IMR-90 (cell line): ENCODE data around the gene MBTPS1. TPM values are rescaled to one million over a fixed set of nuclear protein-coding genes. Genes with fewer than 3 reads are reported as not detected.

ENCODE experiments used
- ATAC-seq: fragments of 200-7000 bp; cut with Tn5 transposase; 2 replicates; pipeline ENCODE4 v1.9.1; 2020; ENCODE audit warnings: low read depth, mild to moderate bottlenecking, moderate library complexity
- BruUV-seq: library from RNA; stranded (reverse); fragments of 400-500 nt; replicated peaks from 2 replicates; lab custom pipeline; 2021; lab: Mats Ljungman, UMichigan
- CTCF ChIA-PET: fragments of 300-600 bp; formaldehyde crosslinking; extraction: SDS; loops from one replicate; lab custom pipeline; 2021; ENCODE audit warnings: antibody characterized with exemption; lab: Yijun Ruan, JAX
- POLR2A ChIA-PET: fragments of 300-600 bp; sonication (Branson Sonifier 250); formaldehyde crosslinking; loops from one replicate; lab custom pipeline; 2022; ENCODE audit warnings: antibody characterized with exemption; ENCODE audit not compliant: unreplicated experiment; lab: Charles Lee
- DNase-seq: peaks from one replicate; pipeline ENCODE4 v3.0.0; 2013
- H2AFZ ChIP-seq: replicated peaks from 2 replicates; pipeline ENCODE3; 2013; ENCODE audit warnings: low read length, mild to moderate bottlenecking; ENCODE audit not compliant: poor library complexity
- H2AK5ac ChIP-seq: 2 replicates; pipeline ENCODE4 v1.6.1; 2013; ENCODE audit warnings: low read depth, low read length, inconsistent platforms
- H2AK9ac ChIP-seq: replicated peaks from 2 replicates; pipeline ENCODE3; 2013; ENCODE audit warnings: mild to moderate bottlenecking, low read depth, low read length, moderate library complexity; ENCODE audit not compliant: poor library complexity
- H2BK120ac ChIP-seq: 2 replicates; pipeline ENCODE4 v1.6.1; 2013; ENCODE audit warnings: low read depth, low read length, inconsistent platforms
- H2BK15ac ChIP-seq: 3 replicates; pipeline ENCODE4 v1.6.1; 2013; ENCODE audit warnings: low read depth, low read length, inconsistent platforms
- H2BK20ac ChIP-seq: 2 replicates; pipeline ENCODE4 v1.6.1; 2013; ENCODE audit warnings: low read depth, mild to moderate bottlenecking, inconsistent platforms, low read length, moderate library complexity
- H2BK5ac ChIP-seq: 2 replicates; pipeline ENCODE4 v1.6.1; 2013; ENCODE audit warnings: mild to moderate bottlenecking, low read depth, low read length, inconsistent platforms; ENCODE audit not compliant: poor library complexity, severe bottlenecking
- H3K14ac ChIP-seq: replicated peaks from 2 replicates; pipeline ENCODE4 v1.6.1; 2013; ENCODE audit warnings: low read depth, low read length, inconsistent platforms
- H3K18ac ChIP-seq: 2 replicates; pipeline ENCODE4 v1.6.1; 2013; ENCODE audit warnings: low read depth, low read length, control low read depth
- H3K23ac ChIP-seq: 2 replicates; pipeline ENCODE4 v1.6.1; 2013; ENCODE audit warnings: low read depth, low read length, inconsistent platforms
- H3K27ac ChIP-seq: 2 replicates; pipeline ENCODE4 v1.5.1; 2013; ENCODE audit warnings: mild to moderate bottlenecking, control low read depth, low read length; ENCODE audit not compliant: insufficient read depth
- H3K27me3 ChIP-seq: 2 replicates; pipeline ENCODE4 v1.6.1; 2013; ENCODE audit warnings: low read length; ENCODE audit not compliant: control insufficient read depth, insufficient read depth
- H3K36me3 ChIP-seq: 2 replicates; pipeline ENCODE4 v1.6.1; 2013; ENCODE audit warnings: low read length, mixed read lengths; ENCODE audit not compliant: control insufficient read depth, insufficient read depth
- H3K4ac ChIP-seq: 2 replicates; pipeline ENCODE4 v1.6.1; 2013; ENCODE audit warnings: low read depth, low read length, inconsistent platforms
- H3K4me1 ChIP-seq: 2 replicates; pipeline ENCODE4 v1.6.1; 2013; ENCODE audit warnings: low read length, mixed read lengths; ENCODE audit not compliant: control insufficient read depth, insufficient read depth
- H3K4me2 ChIP-seq: 2 replicates; pipeline ENCODE4 v1.6.1; 2013; ENCODE audit warnings: low read depth, mild to moderate bottlenecking, control low read depth, low read length, moderate library complexity
- H3K4me3 ChIP-seq: 2 replicates; pipeline ENCODE4 v1.5.1; 2013; ENCODE audit warnings: low read depth, mild to moderate bottlenecking, control low read depth, low read length, moderate library complexity; ENCODE audit not compliant: insufficient read depth
- H3K56ac ChIP-seq: 2 replicates; pipeline ENCODE4 v1.6.1; 2013; ENCODE audit warnings: low read length, inconsistent platforms; ENCODE audit not compliant: insufficient read depth; ENCODE audit errors: extremely low read depth
- H3K79me1 ChIP-seq, 2 experiments: 2 replicates each; pipeline ENCODE4 v1.6.1; 2013; ENCODE audit warnings: low read length in 2 of 2, inconsistent platforms in 1 of 2, low read depth in 1 of 2
- H3K9ac ChIP-seq: 2 replicates; pipeline ENCODE4 v1.6.1; 2013; ENCODE audit warnings: low read depth, low read length, control low read depth
- H3K9me1 ChIP-seq: 2 replicates; pipeline ENCODE4 v1.6.1; 2013; ENCODE audit warnings: low read length, inconsistent platforms; ENCODE audit not compliant: insufficient read depth
- H3K9me3 ChIP-seq: 2 replicates; pipeline ENCODE4 v1.6.1; 2013; ENCODE audit warnings: low read length; ENCODE audit not compliant: control insufficient read depth, insufficient read depth
- H4K20me1 ChIP-seq: 2 replicates; pipeline ENCODE4 v1.6.1; 2013; ENCODE audit warnings: low read length, inconsistent platforms; ENCODE audit not compliant: insufficient read depth
- H4K5ac ChIP-seq: 2 replicates; pipeline ENCODE4 v1.6.1; 2013; ENCODE audit warnings: mild to moderate bottlenecking, low read depth, low read length, control low read depth
- H4K8ac ChIP-seq, 2 experiments: 2 replicates each; pipeline ENCODE4 v1.6.1; 2013; ENCODE audit warnings: low read depth in 2 of 2, low read length in 2 of 2, control low read depth in 1 of 2, inconsistent platforms in 1 of 2
- H4K91ac ChIP-seq: 2 replicates; pipeline ENCODE4 v1.6.1; 2013; ENCODE audit warnings: low read depth, low read length, inconsistent platforms; ENCODE audit not compliant: insufficient read depth
- CEBPB ChIP-seq: IDR thresholded peaks from 2 replicates; pipeline ENCODE4 v1.6.1; 2012; ENCODE audit warnings: low read depth, low read length, improper control_type of control experiment
- MAFK ChIP-seq: IDR thresholded peaks from 2 replicates; pipeline ENCODE4 v1.6.1; 2012; ENCODE audit warnings: low read depth, low read length, improper control_type of control experiment
- RCOR1 ChIP-seq: IDR thresholded peaks from 2 replicates; pipeline ENCODE4 v1.6.1; 2012; ENCODE audit warnings: mild to moderate bottlenecking, low read length, improper control_type of control experiment; ENCODE audit not compliant: insufficient replicate concordance
- SMC3 ChIP-seq: fragments of 150-350 bp; IDR thresholded peaks from 2 replicates; pipeline ENCODE4 v1.6.1; 2016; ENCODE audit warnings: low read depth, mild to moderate bottlenecking, antibody characterized with exemption, low read length, moderate library complexity
- WGBS, 2 experiments: methylation state at CpG; one replicate each; pipeline versions ENCODE4 v1.1.5 to v1.1.7; 2013; ENCODE audit warnings: missing lambda C conversion rate in 2 of 2; ENCODE audit not compliant: insufficient read length in 1 of 2; ENCODE audit errors: extremely low coverage in 2 of 2; 5-methylcytosine and 5-hydroxymethylcytosine counted together
- dilution Hi-C: fragments of 300-500 bp; cut with HindIII; formaldehyde crosslinking; loops from one replicate; pipeline ENCODE4 v1.14.3; 2018; ENCODE audit warnings: low sequenced_read_pairs; ENCODE audit not compliant: unreplicated experiment
- in situ Hi-C: fragments of 300-500 bp; cut with MboI; formaldehyde crosslinking; loops from 3 replicates; pipeline ENCODE4 v1.14.3; 2019; ENCODE audit warnings: low sequenced_read_pairs, inconsistent platforms, mixed read lengths
- intact Hi-C: fragments of 100-400 bp; cut with micrococcal nuclease; formaldehyde crosslinking; loops from 2 replicates; pipeline ENCODE4 v1.10.0; 2022
- polyA plus RNA-seq, 3 experiments: library from polyadenylated mRNA; depleted of rRNA; stranded (reverse); fragments of >200 nt; gene quantifications; 2 replicates each; pipeline ENCODE4 v1.2.3, GENCODE V29; 2012; ENCODE audit warnings: low replicate concordance in 1 of 3
- total RNA-seq: library from RNA; depleted of rRNA; stranded (reverse); fragments of >200 nt; gene quantifications from 2 replicates; pipeline ENCODE4 v1.2.3, GENCODE V29; 2012

The MBTPS1 gene
- total and polyA plus RNA-seq, 2 of the 4 experiments (the other 2 are of a cell fraction) = 59.0 to 70.4 TPM

GRCh38 chr16:84085271-84085667 is 31.5 kb downstream of the MBTPS1 start:
- H3K18ac ChIP-seq = no peak overlapping the region
- H3K9me3 ChIP-seq = no peaks in the 10 kb centered on the region
- no peaks in the 10 kb centered on the region; a peak in 2 of 4 replicates for H3K79me1 ChIP-seq
- H3K4ac ChIP-seq = no peak overlapping the region
- POLR2A ChIA-PET = no interaction called here
- no peak for DNase-seq
- H2AK5ac ChIP-seq = no peak overlapping the region
- H3K14ac ChIP-seq = no peak overlapping the region
- no peak overlapping the region for H4K8ac ChIP-seq
- no peaks in the 10 kb centered on the region for H3K4me1 ChIP-seq
- dilution Hi-C loops (no loop called here), in situ Hi-C loops (loop anchor here (5.0 to 10.0 kb wide), 2 partner anchors 92 to 400 kb away; no protein-coding TSS in a partner anchor), intact Hi-C loops (no loop called here)
- no peak overlapping the region for H4K91ac ChIP-seq
- peaks cover 56% of the 10 kb centered on the region for H3K36me3 ChIP-seq
- no peak overlapping the region for H2AFZ ChIP-seq
- no peak overlapping the region for H2BK15ac ChIP-seq
- no peak overlapping the region for H3K4me2 ChIP-seq
- H3K9ac ChIP-seq = no peak overlapping the region
- peaks cover 7% of the 10 kb centered on the region; the same call in 1 of the 2 replicates for H4K20me1 ChIP-seq
- no peak overlapping the region for H2BK120ac ChIP-seq
- no peak overlapping the region for H4K5ac ChIP-seq
- BruUV-seq = no TSS peak
- H3K27ac ChIP-seq = no peak overlapping the region
- no peaks in the 10 kb centered on the region for H3K9me1 ChIP-seq
- ATAC-seq = no peak
- CTCF ChIA-PET = interaction anchor here (0.6 to 1.3 kb wide), 4 partner anchors 14 to 102 kb away, joined by 3 to 4 read pairs (median 4); partner anchors contain the start of genes MBTPS1 and TAF1C
- no peak overlapping the region for H3K23ac ChIP-seq
- no peak overlapping the region for H2BK5ac ChIP-seq
- no peak overlapping the region for H2BK20ac ChIP-seq
- H2AK9ac ChIP-seq = no peak overlapping the region
- WGBS, 2 experiments = no CpG with 5 or more reads among the region's 8 CpGs
- H3K56ac ChIP-seq = no peak overlapping the region
- TF ChIP-seq CEBPB (no peak), RCOR1 (no peak), MAFK (no peak), SMC3 (no peak)
- H3K4me3 ChIP-seq = no peak overlapping the region
- H3K27me3 ChIP-seq = no peaks in the 10 kb centered on the region
